ENCODE data around the gene BABAM1. TPM values are rescaled to one million over a fixed set of nuclear protein-coding genes. Genes with fewer than 3 reads are reported as not detected.

The BABAM1 gene
- total and polyA plus RNA-seq, 9 of the 15 experiments (the other 6 are each of a cell fraction or from before 2014, with no cell fraction given): 14.7 to 160 (median 113) TPM

DNA sequence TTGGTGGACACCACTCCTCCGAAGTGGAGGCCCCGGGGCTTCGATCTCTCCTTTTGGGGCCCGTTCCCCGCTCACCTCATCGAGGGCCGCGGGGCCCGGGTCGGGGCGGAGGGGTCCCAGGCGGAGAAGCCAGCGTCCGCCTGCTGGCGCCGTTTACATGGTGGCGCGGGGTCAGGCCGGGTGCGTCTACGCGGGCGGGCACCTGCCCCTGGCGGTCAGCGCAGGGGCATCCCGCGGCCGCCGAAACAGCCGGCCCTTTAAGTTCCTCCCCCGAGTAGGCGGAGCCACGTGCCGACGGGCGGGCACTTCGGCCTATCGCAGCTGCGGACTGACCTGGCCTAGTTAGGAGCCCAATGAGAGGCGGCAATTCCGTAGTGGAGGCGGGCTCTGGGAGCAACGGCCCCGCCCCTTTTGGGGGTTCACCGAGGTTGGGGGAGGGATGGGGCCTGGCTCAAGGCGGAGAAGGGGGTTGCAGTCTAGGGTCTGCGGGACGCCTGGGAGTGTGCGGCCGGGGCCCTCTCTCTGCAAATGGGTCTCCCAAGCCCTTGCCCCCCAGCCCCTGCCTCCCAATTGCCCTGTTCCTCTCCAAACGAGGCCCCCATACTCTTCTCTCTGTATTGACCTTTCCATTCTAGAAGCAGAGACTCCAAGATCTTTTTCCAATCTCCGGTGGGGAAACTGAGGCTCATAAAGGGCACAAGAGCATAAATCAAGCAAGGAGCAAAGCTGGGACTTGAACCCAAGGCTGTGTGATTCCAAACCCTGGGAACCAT, 36.1 kb downstream of the BABAM1 start, which contains the start of gene ABHD8 (continued):
- TF ChIP-seq RBFOX2 (IDR thresholded peaks at IDR 0.05; ENCODE audit: low read depth, low read length): peak; percentile 80
- TF ChIP-seq, protein P1, sequence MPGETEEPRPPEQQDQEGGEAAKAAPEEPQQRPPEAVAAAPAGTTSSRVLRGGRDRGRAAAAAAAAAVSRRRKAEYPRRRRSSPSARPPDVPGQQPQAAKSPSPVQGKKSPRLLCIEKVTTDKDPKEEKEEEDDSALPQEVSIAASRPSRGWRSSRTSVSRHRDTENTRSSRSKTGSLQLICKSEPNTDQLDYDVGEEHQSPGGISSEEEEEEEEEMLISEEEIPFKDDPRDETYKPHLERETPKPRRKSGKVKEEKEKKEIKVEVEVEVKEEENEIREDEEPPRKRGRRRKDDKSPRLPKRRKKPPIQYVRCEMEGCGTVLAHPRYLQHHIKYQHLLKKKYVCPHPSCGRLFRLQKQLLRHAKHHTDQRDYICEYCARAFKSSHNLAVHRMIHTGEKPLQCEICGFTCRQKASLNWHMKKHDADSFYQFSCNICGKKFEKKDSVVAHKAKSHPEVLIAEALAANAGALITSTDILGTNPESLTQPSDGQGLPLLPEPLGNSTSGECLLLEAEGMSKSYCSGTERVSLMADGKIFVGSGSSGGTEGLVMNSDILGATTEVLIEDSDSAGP (CRISPR knock-in tag; IDR thresholded peaks at IDR 0.05): peak; percentile 94
- TF ChIP-seq MYC (IDR thresholded peaks at IDR 0.05; ENCODE audit: low read depth, low read length): peak; percentile 51
- TF ChIP-seq MYC (CRISPR knock-in tag; IDR thresholded peaks at IDR 0.05; ENCODE audit: borderline replicate concordance, low read depth): no peak
- peak in 1 of 2 experiments; percentile 24; a peak in 1 of 4 replicates for TF ChIP-seq RAD21 (CRISPR knock-in tag; conservative IDR thresholded peaks at IDR 0.05 in 1 of 2, IDR thresholded peaks at IDR 0.05 in 1 of 2)
- TF ChIP-seq U2AF1 (optimal IDR thresholded peaks at IDR 0.05; ENCODE audit: low read depth, low read length): peak; percentile 51
- no peak for TF ChIP-seq CHD7 (IDR thresholded peaks at IDR 0.05; ENCODE audit: low read depth, low read length)
- no peak for TF ChIP-seq STAT5A (IDR thresholded peaks at IDR 0.05; ENCODE audit: borderline replicate concordance, low read length)
- no peak for TF ChIP-seq ZNF146 (CRISPR knock-in tag; IDR thresholded peaks at IDR 0.05; ENCODE audit: unreplicated experiment)
- no peak for TF ChIP-seq HDAC2 (IDR thresholded peaks at IDR 0.05)
- no peak for TF ChIP-seq NCOA6 (IDR thresholded peaks at IDR 0.05)
- no peak for TF ChIP-seq ZNF354B (CRISPR knock-in tag; IDR thresholded peaks at IDR 0.05)

Data from K562 (cell line).